ENCODE results near the gene KCNMB4. TPM values are rescaled to one million over a fixed set of nuclear protein-coding genes. Genes with fewer than 3 reads are reported as not detected.

The KCNMB4 gene, protein sequence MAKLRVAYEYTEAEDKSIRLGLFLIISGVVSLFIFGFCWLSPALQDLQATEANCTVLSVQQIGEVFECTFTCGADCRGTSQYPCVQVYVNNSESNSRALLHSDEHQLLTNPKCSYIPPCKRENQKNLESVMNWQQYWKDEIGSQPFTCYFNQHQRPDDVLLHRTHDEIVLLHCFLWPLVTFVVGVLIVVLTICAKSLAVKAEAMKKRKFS
- total RNA-seq (2014; rRNA removed; shearing (Covaris generic)) = 4.1 and 4.3 TPM in 2 replicates

DNA sequence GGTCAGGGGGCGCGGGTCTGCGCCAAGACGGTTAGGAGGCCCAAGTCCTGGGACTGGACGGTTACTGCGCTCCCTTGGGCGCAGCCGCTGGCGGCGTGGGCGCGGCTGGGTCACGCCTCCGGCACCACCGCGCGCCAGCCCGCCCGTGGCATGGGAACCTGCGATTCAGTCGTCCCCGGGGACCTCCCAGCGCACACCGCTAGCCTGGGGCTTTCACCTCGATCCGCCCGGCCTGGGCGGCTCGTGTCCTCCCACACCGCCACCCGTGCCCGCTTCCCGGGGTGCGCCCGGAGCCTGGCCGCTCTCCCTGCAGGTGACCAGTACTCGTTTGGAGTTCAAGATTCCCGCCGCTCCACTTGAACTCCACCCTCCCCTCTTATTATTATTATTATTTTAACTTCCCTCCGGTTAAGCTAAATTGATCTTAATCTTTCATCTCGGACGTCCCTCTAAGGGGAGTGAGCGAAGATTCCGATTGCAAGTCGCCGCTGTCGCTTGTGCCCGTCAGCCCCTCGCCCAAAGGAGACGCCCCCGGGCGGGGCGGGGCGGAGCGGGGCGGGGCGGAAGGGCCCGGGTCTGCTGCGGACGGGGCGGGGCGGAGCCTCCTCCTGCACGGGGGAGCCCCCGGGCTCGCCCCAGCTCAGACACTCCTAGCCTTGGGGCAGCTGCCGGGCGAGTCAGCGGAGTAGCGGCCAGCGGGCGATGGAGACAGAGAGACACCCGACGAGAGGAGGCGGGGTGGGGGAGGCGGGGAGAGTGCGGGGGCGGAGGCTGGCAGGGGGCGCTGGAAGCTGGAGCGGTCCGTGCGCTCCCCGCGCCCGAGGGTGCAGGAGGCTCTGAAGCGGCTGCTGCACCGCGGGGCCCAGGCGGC lies at the start of gene KCNMB4:
KCNMB4 (plus strand) TSS at position 643 of the 871 bp plus-strand sequence. CDS start 445 bp downstream, outside the sequence.
- no peaks in the 10 kb centered on the region; the same call in 1 of the 2 replicates for H3K36me3 ChIP-seq
- DNase-seq = peak; percentile 84
- H3K4me3 ChIP-seq = peak within 1 kb of the TSS; percentile 73
- peak within 1 kb of the TSS; percentile 30 for H3K27ac ChIP-seq
- H3K4me1 ChIP-seq = peaks cover 11% of the 10 kb centered on the region; the same call in 1 of the 2 replicates
- H3K27me3 ChIP-seq = no peaks in the 10 kb centered on the region
- H3K9me3 ChIP-seq (replicated peaks) = no peaks in the 10 kb centered on the region

DNA sequence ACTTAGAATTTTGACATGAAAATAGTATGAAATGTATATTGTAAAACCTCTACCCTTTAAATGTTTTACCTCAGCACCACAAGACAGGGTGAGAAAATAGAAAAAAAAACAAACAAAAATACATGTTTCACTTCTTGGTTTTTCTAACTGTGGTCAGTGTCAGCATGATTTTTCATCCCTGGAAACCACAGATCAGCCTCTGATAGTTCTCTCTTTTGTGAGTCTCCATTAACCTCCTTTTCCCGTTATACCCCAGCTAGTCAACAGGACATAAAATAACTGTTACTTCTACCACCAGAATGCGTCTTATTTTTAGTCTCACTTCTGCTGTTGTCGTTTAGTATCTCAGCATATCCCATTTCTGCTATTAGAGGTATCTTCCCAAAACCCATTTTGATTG lies 48.3 kb upstream of the KCNMB4 start:
- no peaks in the 10 kb centered on the region for H3K4me1 ChIP-seq
- no peak for DNase-seq
- no peak overlapping the region for H3K4me3 ChIP-seq

GRCh38 chr12:70319605-70320004 lies 46.5 kb upstream of the KCNMB4 start:
- no peak for DNase-seq
- H3K4me3 ChIP-seq = no peak overlapping the region
- H3K4me1 ChIP-seq = no peaks in the 10 kb centered on the region
- H3K27ac ChIP-seq = no peak overlapping the region
- peaks cover 9% of the 10 kb centered on the region for H3K36me3 ChIP-seq
- no peaks in the 10 kb centered on the region for H3K9me3 ChIP-seq (replicated peaks)
- H3K27me3 ChIP-seq = no peaks in the 10 kb centered on the region

More for the DNA sequence above, 48.3 kb upstream of the KCNMB4 start:
- H3K27ac ChIP-seq = no peak overlapping the region
- H3K9me3 ChIP-seq (replicated peaks) = no peaks in the 10 kb centered on the region
- H3K36me3 ChIP-seq = peaks cover 4% of the 10 kb centered on the region
- H3K27me3 ChIP-seq = no peaks in the 10 kb centered on the region

DNA sequence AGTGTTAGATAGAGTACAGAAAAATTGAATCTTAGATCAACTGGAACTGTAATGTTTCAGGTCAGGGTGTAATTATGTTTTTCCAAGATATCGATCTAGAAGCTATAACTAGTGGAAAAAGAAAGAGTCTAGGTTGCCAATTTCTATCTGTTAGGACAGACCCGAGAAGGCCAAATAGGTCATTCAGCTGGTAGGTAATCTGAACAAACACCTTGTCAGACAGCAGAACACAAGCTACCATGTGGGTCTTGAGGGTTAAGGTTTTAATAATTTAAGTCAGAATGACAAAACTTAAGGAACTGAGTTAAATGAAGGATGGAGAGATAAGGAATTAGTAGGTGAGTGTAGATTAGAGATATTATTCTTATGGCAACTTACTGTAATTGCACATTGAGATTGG lies 44.9 kb upstream of the KCNMB4 start:
- Histone ChIP-seq H3K27me3 (no peaks in the 10 kb centered on the region), H3K36me3 (peaks cover 9% of the 10 kb centered on the region), H3K4me3 (no peak overlapping the region), H3K9me3 (replicated peaks) (no peaks in the 10 kb centered on the region), H3K4me1 (no peaks in the 10 kb centered on the region), H3K27ac (no peak overlapping the region)
- DNase-seq = no peak

DNA sequence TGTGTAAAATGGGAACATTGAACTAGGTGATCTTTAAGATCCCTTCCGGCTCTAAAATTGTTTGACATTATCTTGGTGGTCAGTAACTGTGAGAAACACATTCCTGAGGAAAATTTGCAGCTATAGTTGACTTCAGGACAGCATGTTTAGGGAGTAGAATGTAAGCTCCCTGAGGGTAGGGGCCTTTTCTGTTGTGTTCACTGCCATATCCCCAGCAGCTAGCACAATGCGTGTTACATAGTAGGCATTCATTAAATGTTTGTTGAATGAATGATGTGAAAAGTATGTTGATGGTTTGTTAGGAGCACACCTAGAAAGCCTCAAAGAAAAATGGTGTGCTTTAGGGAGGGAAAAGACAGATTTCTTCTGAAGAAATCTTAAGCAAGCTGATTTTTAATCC lies 38.5 kb upstream of the KCNMB4 start:
- Histone ChIP-seq H3K27ac (no peak overlapping the region), H3K4me3 (no peak overlapping the region), H3K9me3 (replicated peaks) (no peaks in the 10 kb centered on the region), H3K36me3 (peaks cover 10% of the 10 kb centered on the region), H3K27me3 (no peaks in the 10 kb centered on the region), H3K4me1 (no peaks in the 10 kb centered on the region)
- DNase-seq = no peak

- Histone ChIP-seq H3K4me1 (no peaks in the 10 kb centered on the region), H3K36me3 (peaks cover 13% of the 10 kb centered on the region; the same call in 1 of the 2 replicates), H3K9me3 (replicated peaks) (no peaks in the 10 kb centered on the region), H3K27me3 (no peaks in the 10 kb centered on the region), H3K27ac (no peak overlapping the region), H3K4me3 (no peak overlapping the region)
- DNase-seq = no peak
Measured at GRCh38 chr12:70329728-70330127, 36.4 kb upstream of the KCNMB4 start.

GRCh38 chr12:70330158-70330557 lies 35.9 kb upstream of the KCNMB4 start:
- no peaks in the 10 kb centered on the region for H3K4me1 ChIP-seq
- H3K9me3 ChIP-seq (replicated peaks) = no peaks in the 10 kb centered on the region
- H3K27me3 ChIP-seq = no peaks in the 10 kb centered on the region
- DNase-seq = no peak
- no peak overlapping the region for H3K27ac ChIP-seq
- peaks cover 13% of the 10 kb centered on the region; the same call in 1 of the 2 replicates for H3K36me3 ChIP-seq
- H3K4me3 ChIP-seq = no peak overlapping the region

GRCh38 chr12:70332236-70332635 lies 33.9 kb upstream of the KCNMB4 start:
- Histone ChIP-seq H3K4me3 (no peak overlapping the region), H3K4me1 (no peaks in the 10 kb centered on the region), H3K36me3 (peaks cover 27% of the 10 kb centered on the region), H3K27ac (no peak overlapping the region), H3K9me3 (replicated peaks) (no peaks in the 10 kb centered on the region), H3K27me3 (no peaks in the 10 kb centered on the region)
- no peak for DNase-seq

DNA sequence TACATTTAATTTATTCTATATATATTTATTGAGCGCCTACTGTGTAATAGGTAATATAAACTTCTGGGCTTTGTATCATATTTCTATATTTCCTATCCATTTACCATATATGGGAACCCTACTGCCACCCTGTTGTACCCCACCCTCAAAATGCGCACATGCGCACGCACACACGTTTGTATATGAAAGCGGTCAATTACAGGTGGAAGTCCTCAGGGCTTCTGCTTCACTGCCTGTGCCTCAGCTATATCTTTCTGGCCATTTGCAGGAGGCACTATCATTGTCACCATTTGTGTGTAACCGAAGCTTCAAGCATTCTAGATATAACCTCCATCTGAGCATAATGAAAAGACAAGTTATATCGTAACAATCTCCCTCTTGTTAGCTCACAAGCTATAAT lies 31.3 kb upstream of the KCNMB4 start:
- H3K4me3 ChIP-seq = no peak overlapping the region
- DNase-seq = no peak
- peaks cover 51% of the 10 kb centered on the region for H3K36me3 ChIP-seq
- no peaks in the 10 kb centered on the region for H3K4me1 ChIP-seq
- no peaks in the 10 kb centered on the region for H3K27me3 ChIP-seq
- no peak overlapping the region for H3K27ac ChIP-seq
- H3K9me3 ChIP-seq (replicated peaks) = no peaks in the 10 kb centered on the region

DNA sequence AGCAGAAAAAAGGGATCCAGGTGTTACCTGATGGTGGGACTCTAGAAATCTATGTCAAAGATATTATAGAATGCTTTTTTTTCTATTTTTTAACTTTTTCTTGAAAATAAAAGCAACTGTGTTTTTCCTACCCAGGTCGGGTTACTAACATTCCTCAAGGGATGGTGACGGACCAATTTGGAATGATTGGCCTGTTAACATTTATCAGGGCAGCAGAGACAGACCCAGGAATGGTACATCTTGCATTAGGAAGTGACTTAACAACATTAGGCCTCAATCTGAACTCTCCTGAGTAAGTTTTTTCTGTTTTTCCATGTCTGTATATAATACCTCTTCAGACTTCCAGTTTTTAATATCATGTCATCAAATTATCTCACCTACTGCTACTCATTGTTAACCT lies 27.6 kb upstream of the KCNMB4 start:
- H3K36me3 ChIP-seq = peaks cover 71% of the 10 kb centered on the region
- H3K27ac ChIP-seq = no peak overlapping the region
- no peak for DNase-seq
- no peaks in the 10 kb centered on the region for H3K27me3 ChIP-seq
- H3K4me3 ChIP-seq = no peak overlapping the region
- no peaks in the 10 kb centered on the region for H3K4me1 ChIP-seq
- H3K9me3 ChIP-seq (replicated peaks) = no peaks in the 10 kb centered on the region

DNA sequence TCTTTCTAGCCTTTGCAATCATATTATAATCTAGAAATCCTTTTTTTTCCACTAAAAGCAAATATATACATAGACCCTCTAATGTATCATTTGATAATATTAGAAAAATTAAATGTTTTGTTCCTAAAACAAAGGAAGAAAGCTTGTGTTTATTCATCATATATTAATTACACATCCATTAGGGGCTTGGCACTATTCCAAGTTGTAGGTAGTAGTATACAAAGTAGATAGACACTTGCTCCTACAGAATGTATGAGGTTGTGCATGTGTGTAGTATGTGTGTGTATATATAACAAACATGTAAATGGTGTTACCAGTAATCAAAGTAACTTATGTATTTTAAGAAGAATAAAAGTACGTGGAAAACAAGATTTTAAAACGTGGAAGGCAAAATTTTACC lies 15.0 kb upstream of the KCNMB4 start:
- no peaks in the 10 kb centered on the region for H3K27me3 ChIP-seq

DNA sequence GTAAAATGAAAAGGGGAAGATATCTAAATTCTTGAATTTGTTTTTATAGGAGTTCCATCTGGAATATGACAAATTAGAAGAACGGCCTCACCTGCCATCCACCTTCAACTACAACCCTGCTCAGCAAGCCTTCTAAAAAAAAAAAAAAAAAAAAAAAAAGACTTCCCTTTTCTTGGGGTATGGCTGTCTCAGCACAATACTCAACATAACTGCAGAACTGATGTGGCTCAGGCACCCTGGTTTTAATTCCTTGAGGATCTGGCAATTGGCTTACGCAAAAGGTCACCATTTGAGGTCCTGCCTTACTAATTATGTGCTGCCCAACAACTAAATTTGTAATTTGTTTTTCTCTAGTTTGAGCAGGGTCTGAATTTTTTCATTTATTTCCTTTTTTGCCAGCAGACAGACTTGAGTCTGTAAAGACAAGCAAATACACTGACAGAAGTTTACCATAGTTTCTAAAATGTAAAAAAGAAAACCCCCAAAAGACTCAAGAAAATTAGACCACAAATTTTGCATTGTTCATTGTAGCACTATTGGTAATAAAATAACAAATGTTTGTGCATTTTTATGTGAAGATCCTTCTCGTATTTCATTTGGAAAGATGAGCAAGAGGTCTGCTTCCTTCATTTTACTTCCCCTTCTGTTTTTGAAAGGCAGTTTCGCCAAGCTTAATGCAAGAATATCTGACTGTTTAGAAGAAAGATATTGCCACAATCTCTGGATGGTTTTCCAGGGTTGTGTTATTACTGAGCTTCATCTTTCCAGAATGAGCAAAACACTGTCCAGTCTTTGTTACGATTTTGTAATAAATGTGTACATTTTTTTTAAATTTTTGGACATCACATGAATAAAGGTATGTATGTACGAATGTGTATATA lies 12.1 kb upstream of the KCNMB4 start:
- H3K9me3 ChIP-seq (replicated peaks) = no peaks in the 10 kb centered on the region
- peaks cover 23% of the 10 kb centered on the region for H3K36me3 ChIP-seq
- H3K4me3 ChIP-seq = no peak overlapping the region
- DNase-seq = no peak
- no peaks in the 10 kb centered on the region for H3K27me3 ChIP-seq
- H3K4me1 ChIP-seq = no peaks in the 10 kb centered on the region
- no peak overlapping the region for H3K27ac ChIP-seq

More for the DNA sequence above, 15.0 kb upstream of the KCNMB4 start:
- DNase-seq = no peak
- no peak overlapping the region for H3K27ac ChIP-seq
- no peaks in the 10 kb centered on the region for H3K4me1 ChIP-seq
- H3K4me3 ChIP-seq = no peak overlapping the region
- H3K36me3 ChIP-seq = peaks cover 39% of the 10 kb centered on the region
- H3K9me3 ChIP-seq (replicated peaks) = no peaks in the 10 kb centered on the region

GRCh38 chr12:70354787-70355186 lies 11.3 kb upstream of the KCNMB4 start:
- Histone ChIP-seq H3K4me1 (no peaks in the 10 kb centered on the region), H3K27ac (no peak overlapping the region), H3K9me3 (replicated peaks) (no peaks in the 10 kb centered on the region), H3K36me3 (peaks cover 23% of the 10 kb centered on the region), H3K27me3 (no peaks in the 10 kb centered on the region), H3K4me3 (no peak overlapping the region)
- no peak for DNase-seq

DNA sequence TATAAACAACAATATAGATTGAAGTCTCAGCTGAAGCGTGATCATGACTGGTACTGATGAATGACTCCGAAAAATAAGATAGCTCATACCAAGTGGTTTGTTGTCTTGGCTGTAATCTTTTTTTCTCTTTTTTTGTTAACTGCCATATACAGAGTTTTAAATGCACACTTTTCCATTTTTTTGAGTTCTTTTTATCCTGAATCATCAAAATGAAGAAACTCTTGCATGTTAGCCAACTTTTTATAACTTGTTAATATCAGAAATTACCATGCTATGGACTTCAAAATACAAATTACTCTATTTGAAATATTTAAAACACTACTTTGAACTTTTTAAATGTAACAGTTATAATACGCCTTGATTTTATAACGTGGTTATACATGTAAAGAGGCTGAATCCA lies 10.1 kb upstream of the KCNMB4 start:
- Histone ChIP-seq H3K9me3 (replicated peaks) (no peaks in the 10 kb centered on the region), H3K27ac (no peak overlapping the region), H3K27me3 (no peaks in the 10 kb centered on the region), H3K36me3 (peaks cover 20% of the 10 kb centered on the region), H3K4me1 (no peaks in the 10 kb centered on the region), H3K4me3 (no peak overlapping the region)
- DNase-seq = no peak
